ENCODE results near the gene HMGXB4. TPM values are rescaled to one million over a fixed set of nuclear protein-coding genes. Genes with fewer than 3 reads are reported as not detected.
A peak's percentile ranks its signal among the peaks of the same experiment; 100 is the strongest.

The HMGXB4 gene
- total RNA-seq, 1 donor from 2014 or later, result 8.6 TPM

GRCh38 chr22:35343664-35344550 is 86.6 kb downstream of the HMGXB4 start:
- DNase-seq, result no peak
- no peak overlapping the region for H3K27ac ChIP-seq (replicated peaks)
- no peak for TF ChIP-seq CTCF (IDR thresholded peaks at IDR 0.05; ENCODE audit: borderline replicate concordance)

GRCh38 chr22:35344956-35345690 is 87.8 kb downstream of the HMGXB4 start:
- H3K4me3 ChIP-seq, result no peak overlapping the region
- DNase-seq, result no peak
- no peaks in the 10 kb centered on the region for H3K27me3 ChIP-seq (ENCODE audit: low read depth)
- TF ChIP-seq CTCF (IDR thresholded peaks at IDR 0.05; ENCODE audit: borderline replicate concordance), result no peak
- H3K27ac ChIP-seq (replicated peaks), result no peak overlapping the region
- no peaks in the 10 kb centered on the region for H3K9me3 ChIP-seq (replicated peaks)
- H3K36me3 ChIP-seq, result peaks cover 74% of the 10 kb centered on the region
- intact Hi-C loops (cut with micrococcal nuclease), result no loop called here
- H3K4me1 ChIP-seq, result peaks cover 9% of the 10 kb centered on the region

More at GRCh38 chr22:35343664-35344550, 86.6 kb downstream of the HMGXB4 start:
- Histone ChIP-seq H3K4me3 (no peak overlapping the region), H3K9me3 (replicated peaks) (no peaks in the 10 kb centered on the region), H3K36me3 (peaks cover 83% of the 10 kb centered on the region), H3K27me3 (ENCODE audit: low read depth) (no peaks in the 10 kb centered on the region), H3K4me1 (no peaks in the 10 kb centered on the region)
- intact Hi-C loops (cut with micrococcal nuclease), result no loop called here

Small RNA genes within 50 kb of the gene (microRNA-seq; reads per million reads assigned to microRNA genes)
- gene MIR3909, result 7.5 reads per million, percentile 21 among the genes with 10 or more reads in this experiment
- gene MIR6069, result not detected

Other genes with a start within 250 kb of the HMGXB4 start
- gene ISX, start 191.3 kb upstream of the HMGXB4 start, total RNA-seq, result not detected
- gene TOM1, start 42.4 kb downstream of the HMGXB4 start, total RNA-seq, result 68.0 TPM
- gene HMOX1, start 123.6 kb downstream of the HMGXB4 start, total RNA-seq, result 4.8 TPM
- 8.3 TPM for gene MCM5, start 142.6 kb downstream of the HMGXB4 start, total RNA-seq

Data from left ventricle myocardium inferior (tissue), 1 donor.